ENCODE measurements around the gene ZBTB21.

GRCh38 chr21:42056468-42056867, 46.3 kb upstream of the ZBTB21 start:
- TF ChIP-seq CTCF (IDR thresholded peaks at IDR 0.05; ENCODE audit: low read length) (no peak), EZH2 (optimal IDR thresholded peaks at IDR 0.05; ENCODE audit: low read depth, low read length) (no peak)

Data from MM.1S (cell line).